Fibroblast of the aortic adventitia (primary cell): Measurements from ENCODE around the gene PHF2. TPM values are rescaled to one million over a fixed set of nuclear protein-coding genes. Genes with fewer than 3 reads are reported as not detected.

Experiments
- DNase-seq: peaks from one replicate; pipeline ENCODE4 v3.0.0-alpha.2; 2010; ENCODE audit warnings: low read depth
- H3K4me3 ChIP-seq: 2 replicates; pipeline ENCODE4 v1.5.1; 2011; ENCODE audit warnings: low read depth, mild to moderate bottlenecking, control low read depth, low read length, moderate library complexity
- total RNA-seq: library from RNA; depleted of rRNA; stranded (reverse); fragments of >200 nt; gene quantifications from 2 replicates; pipeline ENCODE4 v1.2.3, GENCODE V29; 2012; ENCODE audit warnings: low replicate concordance
- TF ChIP-seq, protein P1 (sequence below): IDR thresholded peaks from 2 replicates; pipeline ENCODE4 v1.5.1; 2011; ENCODE audit warnings: mild to moderate bottlenecking, low read length, control low read depth, inconsistent platforms; ENCODE audit not compliant: insufficient read depth

The PHF2 gene
- total RNA-seq, 1 donor, result 14.2 TPM

- TF ChIP-seq, protein P1, sequence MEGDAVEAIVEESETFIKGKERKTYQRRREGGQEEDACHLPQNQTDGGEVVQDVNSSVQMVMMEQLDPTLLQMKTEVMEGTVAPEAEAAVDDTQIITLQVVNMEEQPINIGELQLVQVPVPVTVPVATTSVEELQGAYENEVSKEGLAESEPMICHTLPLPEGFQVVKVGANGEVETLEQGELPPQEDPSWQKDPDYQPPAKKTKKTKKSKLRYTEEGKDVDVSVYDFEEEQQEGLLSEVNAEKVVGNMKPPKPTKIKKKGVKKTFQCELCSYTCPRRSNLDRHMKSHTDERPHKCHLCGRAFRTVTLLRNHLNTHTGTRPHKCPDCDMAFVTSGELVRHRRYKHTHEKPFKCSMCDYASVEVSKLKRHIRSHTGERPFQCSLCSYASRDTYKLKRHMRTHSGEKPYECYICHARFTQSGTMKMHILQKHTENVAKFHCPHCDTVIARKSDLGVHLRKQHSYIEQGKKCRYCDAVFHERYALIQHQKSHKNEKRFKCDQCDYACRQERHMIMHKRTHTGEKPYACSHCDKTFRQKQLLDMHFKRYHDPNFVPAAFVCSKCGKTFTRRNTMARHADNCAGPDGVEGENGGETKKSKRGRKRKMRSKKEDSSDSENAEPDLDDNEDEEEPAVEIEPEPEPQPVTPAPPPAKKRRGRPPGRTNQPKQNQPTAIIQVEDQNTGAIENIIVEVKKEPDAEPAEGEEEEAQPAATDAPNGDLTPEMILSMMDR, result no peak
- no peak for DNase-seq
- no peak overlapping the region for H3K4me3 ChIP-seq
Observed at GRCh38 chr9:93633492-93634221, 57.3 kb downstream of the PHF2 start.

GRCh38 chr9:93634311-93635185 lies 58.2 kb downstream of the PHF2 start:
- TF ChIP-seq, protein P1, result no peak
- DNase-seq, result no peak
- no peak overlapping the region for H3K4me3 ChIP-seq

- TF ChIP-seq, protein P1, result no peak
- DNase-seq, result no peak
- H3K4me3 ChIP-seq, result no peak overlapping the region
Observed at GRCh38 chr9:93635186-93636107, 59.1 kb downstream of the PHF2 start.

DNA sequence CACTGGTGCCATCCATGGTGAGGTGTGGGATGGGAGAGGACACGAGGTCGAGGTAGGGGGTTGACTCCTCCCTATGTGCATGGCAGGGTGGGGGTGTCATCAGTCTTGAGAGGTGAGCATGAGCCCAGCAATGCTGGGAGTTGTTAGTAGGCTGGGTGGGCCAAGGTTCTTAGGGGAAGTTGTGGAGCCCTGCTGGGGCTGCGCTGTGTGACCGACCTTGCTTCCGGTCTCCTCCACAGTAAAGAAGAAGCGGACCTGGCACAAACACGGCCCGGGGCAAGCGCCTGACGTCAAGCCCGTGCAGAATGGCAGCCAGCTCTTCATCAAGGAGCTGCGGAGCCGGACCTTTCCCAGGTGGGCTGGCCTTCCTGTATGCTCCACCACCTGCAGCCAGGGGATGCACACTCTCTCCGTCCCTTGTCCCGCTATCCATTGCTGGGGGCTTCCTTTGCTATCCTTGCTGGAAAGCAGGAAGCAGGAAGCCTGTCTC lies 59.8 kb downstream of the PHF2 start:
- H3K4me3 ChIP-seq, result no peak overlapping the region
- no peak for DNase-seq
- TF ChIP-seq, protein P1, result no peak

DNA sequence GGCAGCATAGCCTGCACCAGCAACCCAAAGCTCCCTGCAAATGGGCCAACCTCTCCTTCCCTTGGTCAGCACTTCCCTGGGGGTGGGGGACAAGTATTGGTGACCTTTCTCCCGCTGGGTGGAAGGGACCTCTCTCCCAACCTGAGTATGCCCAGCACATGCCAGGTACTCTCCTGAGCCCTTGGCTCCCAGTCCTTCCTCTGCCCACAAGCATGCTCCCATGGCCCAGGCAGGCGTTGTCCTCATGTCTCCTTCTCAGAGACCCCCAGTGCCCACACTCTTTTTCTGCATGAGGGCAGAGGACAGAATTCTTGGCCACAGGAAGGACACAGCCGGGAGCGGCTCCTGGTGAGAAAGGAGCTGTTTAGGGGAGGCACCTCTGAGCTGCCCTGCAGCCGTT lies 60.3 kb downstream of the PHF2 start:
- no peak overlapping the region for H3K4me3 ChIP-seq
- TF ChIP-seq, protein P1, result no peak
- no peak for DNase-seq

GRCh38 chr9:93637886-93638285 lies 61.5 kb downstream of the PHF2 start:
- H3K4me3 ChIP-seq, result no peak overlapping the region
- TF ChIP-seq, protein P1, result no peak

More at GRCh38 chr9:93637886-93638285, 61.5 kb downstream of the PHF2 start:
- no peak for DNase-seq
